Measurements from ENCODE around the gene VILL. TPM values are rescaled to one million over a fixed set of nuclear protein-coding genes. Genes with fewer than 3 reads are reported as not detected.

Gene VILL
- polyA plus RNA-seq, 1 of the 3 experiments (the other 2 are of a cell fraction) = 8.8 TPM

GRCh38 chr3:38008971-38009580 is 18.5 kb downstream of the VILL start:
- Histone ChIP-seq H3K36me3 (replicated peaks in 1 of 2; ENCODE audit: control insufficient read depth in 1 of 2, insufficient read depth in 2 of 2, low read length in 1 of 2) (peaks cover 5 to 32% of the 10 kb centered on the region in 2 experiments), H3K9me2 (no peaks in the 10 kb centered on the region), H3K79me2 (ENCODE audit: insufficient read depth) (no peaks in the 10 kb centered on the region), H2AFZ (ENCODE audit: low read depth) (no peak overlapping the region), H3K27me3 (ENCODE audit: insufficient read depth) (no peaks in the 10 kb centered on the region), H3K4me1 (ENCODE audit: control insufficient read depth in 1 of 2, insufficient read depth in 2 of 2, low read depth in 1 of 2, low read length in 1 of 2) (no peaks in the 10 kb centered on the region; a peak in 1 of 4 replicates), H4K20me1 (ENCODE audit: insufficient read depth) (no peaks in the 10 kb centered on the region), H3K9ac (no peak overlapping the region), H3F3A (replicated peaks; ENCODE audit: insufficient read depth) (peaks cover 2% of the 10 kb centered on the region), H3K4me2 (no peak overlapping the region), H3K27ac (ENCODE audit: low read depth in 2 of 2, low read length in 1 of 2) (no peak overlapping the region), H3K4me3 (ENCODE audit: low read depth in 2 of 2, low read length in 1 of 2) (no peak overlapping the region), H3K9me3 (no peaks in the 10 kb centered on the region)
- TF ChIP-seq YY1 (IDR thresholded peaks at IDR 0.05; ENCODE audit: low read depth) = no peak
- TF ChIP-seq GATA2 (CRISPR knock-in tag; IDR thresholded peaks at IDR 0.05) = no peak
- TF ChIP-seq, protein P1, sequence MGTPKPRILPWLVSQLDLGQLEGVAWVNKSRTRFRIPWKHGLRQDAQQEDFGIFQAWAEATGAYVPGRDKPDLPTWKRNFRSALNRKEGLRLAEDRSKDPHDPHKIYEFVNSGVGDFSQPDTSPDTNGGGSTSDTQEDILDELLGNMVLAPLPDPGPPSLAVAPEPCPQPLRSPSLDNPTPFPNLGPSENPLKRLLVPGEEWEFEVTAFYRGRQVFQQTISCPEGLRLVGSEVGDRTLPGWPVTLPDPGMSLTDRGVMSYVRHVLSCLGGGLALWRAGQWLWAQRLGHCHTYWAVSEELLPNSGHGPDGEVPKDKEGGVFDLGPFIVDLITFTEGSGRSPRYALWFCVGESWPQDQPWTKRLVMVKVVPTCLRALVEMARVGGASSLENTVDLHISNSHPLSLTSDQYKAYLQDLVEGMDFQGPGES (IDR thresholded peaks at IDR 0.05; ENCODE audit: low read depth, low read length) = no peak
- no peak for TF ChIP-seq TCF12 (IDR thresholded peaks at IDR 0.05)
- TF ChIP-seq, protein P2, sequence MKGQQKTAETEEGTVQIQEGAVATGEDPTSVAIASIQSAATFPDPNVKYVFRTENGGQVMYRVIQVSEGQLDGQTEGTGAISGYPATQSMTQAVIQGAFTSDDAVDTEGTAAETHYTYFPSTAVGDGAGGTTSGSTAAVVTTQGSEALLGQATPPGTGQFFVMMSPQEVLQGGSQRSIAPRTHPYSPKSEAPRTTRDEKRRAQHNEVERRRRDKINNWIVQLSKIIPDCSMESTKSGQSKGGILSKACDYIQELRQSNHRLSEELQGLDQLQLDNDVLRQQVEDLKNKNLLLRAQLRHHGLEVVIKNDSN (IDR thresholded peaks at IDR 0.05; ENCODE audit: borderline replicate concordance, low read depth) = no peak
- TF ChIP-seq ELF1 (IDR thresholded peaks at IDR 0.05) = no peak
- no peak for TF ChIP-seq FOXM1 (IDR thresholded peaks at IDR 0.05; ENCODE audit: low read depth)
- TF ChIP-seq RAD21 (IDR thresholded peaks at IDR 0.05; ENCODE audit: low read length) = no peak
- TF ChIP-seq RCOR1 (IDR thresholded peaks at IDR 0.05; ENCODE audit: low read length) = no peak
- CTCF ChIA-PET = interaction anchor here (0.7 to 1.0 kb wide), 2 partner anchors 35 to 999 kb away, joined by 3 read pairs; no protein-coding TSS in a partner anchor
- DNase-seq = no peak
- WGBS (ENCODE audit: low lambda C conversion rate) = 89% methylated on average over 12 of the region's 16 CpGs
- POLR2A ChIA-PET = no interaction called here

- H3K79me2 ChIP-seq (ENCODE audit: insufficient read depth) = no peaks in the 10 kb centered on the region
- H3K27ac ChIP-seq (ENCODE audit: low read depth in 2 of 2, low read length in 1 of 2) = no peak overlapping the region
- no peaks in the 10 kb centered on the region; a peak in 1 of 4 replicates for H3K4me1 ChIP-seq (ENCODE audit: control insufficient read depth in 1 of 2, insufficient read depth in 2 of 2, low read depth in 1 of 2, low read length in 1 of 2)
- H2AFZ ChIP-seq (ENCODE audit: low read depth) = no peak overlapping the region
- H3K36me3 ChIP-seq (replicated peaks in 1 of 2; ENCODE audit: control insufficient read depth in 1 of 2, insufficient read depth in 2 of 2, low read length in 1 of 2) = peaks cover 14 to 32% of the 10 kb centered on the region in 2 experiments
- ChIA-PET CTCF (interaction anchor here (0.7 to 1.0 kb wide), 2 partner anchors 36 to 998 kb away, joined by 3 read pairs; no protein-coding TSS in a partner anchor), POLR2A (no interaction called here)
- no peaks in the 10 kb centered on the region for H3K9me2 ChIP-seq
- H3K4me3 ChIP-seq (ENCODE audit: low read depth in 2 of 2, low read length in 1 of 2) = no peak overlapping the region
- H3K9me3 ChIP-seq = no peaks in the 10 kb centered on the region
- 90% methylated on average over 7 of the region's 27 CpGs for WGBS (ENCODE audit: low lambda C conversion rate)
- no peak overlapping the region for H3K9ac ChIP-seq
- DNase-seq = no peak
- no peaks in the 10 kb centered on the region for H4K20me1 ChIP-seq (ENCODE audit: insufficient read depth)
- no peak overlapping the region for H3K4me2 ChIP-seq
- TF ChIP-seq TAF1 (IDR thresholded peaks at IDR 0.05; ENCODE audit: borderline replicate concordance, low read depth, low read length) = no peak
- no peak for TF ChIP-seq SMC3 (IDR thresholded peaks at IDR 0.05; ENCODE audit: low read depth, low read length)
- TF ChIP-seq TCF12 (IDR thresholded peaks at IDR 0.05) = no peak
- no peak for TF ChIP-seq MEF2A (IDR thresholded peaks at IDR 0.05; ENCODE audit: borderline replicate concordance, low read depth)
- TF ChIP-seq RCOR1 (IDR thresholded peaks at IDR 0.05; ENCODE audit: low read length) = no peak
- no peak for TF ChIP-seq RAD21 (IDR thresholded peaks at IDR 0.05; ENCODE audit: low read length)
- TF ChIP-seq SIN3A (IDR thresholded peaks at IDR 0.05; ENCODE audit: borderline replicate concordance, low read depth, low read length) = no peak
- TF ChIP-seq GATA2 (CRISPR knock-in tag; IDR thresholded peaks at IDR 0.05) = no peak
- TF ChIP-seq GABPA (IDR thresholded peaks at IDR 0.05; ENCODE audit: low read depth) = no peak
- peaks cover 8% of the 10 kb centered on the region for H3F3A ChIP-seq (replicated peaks; ENCODE audit: insufficient read depth)
- no peaks in the 10 kb centered on the region for H3K27me3 ChIP-seq (ENCODE audit: insufficient read depth)
These were observed 19.4 kb downstream of the VILL start for GRCh38 chr3:38009807-38010591.

All from SK-N-SH (cell line).